ENCODE measurements around the gene SORL1-AS1.

Gene SORL1-AS1

GRCh38 chr11:121435551-121436511 is 16.9 kb downstream of the SORL1-AS1 start:
- Histone ChIP-seq H3K36me3 (ENCODE audit: low read depth) (no peaks in the 10 kb centered on the region), H3K4me3 (no peak overlapping the region), H2AFZ (no peak overlapping the region), H3K79me2 (ENCODE audit: low read depth) (no peaks in the 10 kb centered on the region), H3K27ac (no peak overlapping the region), H3K9me2 (ENCODE audit: insufficient read depth) (no peaks in the 10 kb centered on the region), H3K9me3 (ENCODE audit: insufficient read depth, low read depth) (no peaks in the 10 kb centered on the region), H3F3A (ENCODE audit: insufficient read depth, low read depth) (no peaks in the 10 kb centered on the region), H3K4me1 (replicated peaks; ENCODE audit: insufficient read depth) (no peaks in the 10 kb centered on the region), H4K20me1 (ENCODE audit: insufficient read depth) (no peaks in the 10 kb centered on the region), H3K27me3 (ENCODE audit: insufficient read depth, low read depth) (peaks cover 24% of the 10 kb centered on the region; the same call in 1 of the 2 replicates), H3K4me2 (no peak overlapping the region)
- POLR2A ChIA-PET (ENCODE audit: unreplicated experiment): no interaction called here
- intact Hi-C loops (cut with micrococcal nuclease; ENCODE audit: unreplicated experiment): no loop called here
- no peak for DNase-seq
- no peak for TF ChIP-seq CTCF (conservative IDR thresholded peaks at IDR 0.05)
- TF ChIP-seq EZH2 (IDR thresholded peaks at IDR 0.05; ENCODE audit: low read depth): no peak
- CTCF ChIA-PET: no interaction called here
- no TSS peak for BruUV-seq (replicated peaks)

- no peaks in the 10 kb centered on the region for H3K4me1 ChIP-seq (replicated peaks; ENCODE audit: insufficient read depth)
- CTCF ChIA-PET: no interaction called here
- POLR2A ChIA-PET (ENCODE audit: unreplicated experiment): no interaction called here
- no peaks in the 10 kb centered on the region for H4K20me1 ChIP-seq (ENCODE audit: insufficient read depth)
- no peak overlapping the region for H3K27ac ChIP-seq
- H3K4me3 ChIP-seq: no peak overlapping the region
- H3K36me3 ChIP-seq (ENCODE audit: low read depth): no peaks in the 10 kb centered on the region
- no peak for TF ChIP-seq EZH2 (IDR thresholded peaks at IDR 0.05; ENCODE audit: low read depth)
- no peak for DNase-seq
- peaks cover 24% of the 10 kb centered on the region; the same call in 1 of the 2 replicates for H3K27me3 ChIP-seq (ENCODE audit: insufficient read depth, low read depth)
- H3K9me3 ChIP-seq (ENCODE audit: insufficient read depth, low read depth): no peaks in the 10 kb centered on the region
- H2AFZ ChIP-seq: no peak overlapping the region
- no peaks in the 10 kb centered on the region for H3K79me2 ChIP-seq (ENCODE audit: low read depth)
- no TSS peak for BruUV-seq (replicated peaks)
- no peak overlapping the region for H3K4me2 ChIP-seq
- H3F3A ChIP-seq (ENCODE audit: insufficient read depth, low read depth): no peaks in the 10 kb centered on the region
- intact Hi-C loops (cut with micrococcal nuclease; ENCODE audit: unreplicated experiment): no loop called here
- no peaks in the 10 kb centered on the region for H3K9me2 ChIP-seq (ENCODE audit: insufficient read depth)
Observed at GRCh38 chr11:121435132-121435531, 17.6 kb downstream of the SORL1-AS1 start.

GRCh38 chr11:121431820-121432526 is 20.8 kb downstream of the SORL1-AS1 start:
- CTCF ChIA-PET: no interaction called here
- H3K9me2 ChIP-seq (ENCODE audit: insufficient read depth): no peaks in the 10 kb centered on the region
- no peak overlapping the region for H3K4me2 ChIP-seq
- POLR2A ChIA-PET (ENCODE audit: unreplicated experiment): no interaction called here
- no TSS peak for BruUV-seq (replicated peaks)
- H3K4me1 ChIP-seq (replicated peaks; ENCODE audit: insufficient read depth): no peaks in the 10 kb centered on the region
- no peaks in the 10 kb centered on the region for H3K79me2 ChIP-seq (ENCODE audit: low read depth)
- H2AFZ ChIP-seq: no peak overlapping the region
- peaks cover 27% of the 10 kb centered on the region for H3K27me3 ChIP-seq (ENCODE audit: insufficient read depth, low read depth)
- intact Hi-C loops (cut with micrococcal nuclease; ENCODE audit: unreplicated experiment): no loop called here
- H3K36me3 ChIP-seq (ENCODE audit: low read depth): no peaks in the 10 kb centered on the region
- H3K9me3 ChIP-seq (ENCODE audit: insufficient read depth, low read depth): no peaks in the 10 kb centered on the region
- no peak for DNase-seq
- H3F3A ChIP-seq (ENCODE audit: insufficient read depth, low read depth): no peaks in the 10 kb centered on the region
- H3K27ac ChIP-seq: no peak overlapping the region
- no peaks in the 10 kb centered on the region for H4K20me1 ChIP-seq (ENCODE audit: insufficient read depth)
- H3K4me3 ChIP-seq: no peak overlapping the region
- TF ChIP-seq CTCF (conservative IDR thresholded peaks at IDR 0.05): no peak
- no peak for TF ChIP-seq EZH2 (IDR thresholded peaks at IDR 0.05; ENCODE audit: low read depth)
